H9 (cell line): ENCODE results near the gene SPECC1L. TPM values are rescaled to one million over a fixed set of nuclear protein-coding genes. Genes with fewer than 3 reads are reported as not detected.

ENCODE experiments used
- DNase-seq: peaks from one replicate; pipeline ENCODE4 v3.0.0-alpha.2; 2017
- H2AFZ ChIP-seq: one replicate; pipeline ENCODE4 v1.6.1; 2013; ENCODE audit warnings: mild to moderate bottlenecking, low read length, control low read depth, moderate library complexity
- H2AK5ac ChIP-seq: 2 replicates; pipeline ENCODE4 v1.6.1; 2013; ENCODE audit warnings: low read length, control low read depth, mixed read lengths; ENCODE audit not compliant: insufficient read length
- H2BK120ac ChIP-seq: one replicate; pipeline ENCODE4 v1.6.1; 2013; ENCODE audit warnings: low read depth, mild to moderate bottlenecking, low read length, control low read depth, inconsistent platforms; ENCODE audit not compliant: poor library complexity, severe bottlenecking
- H2BK12ac ChIP-seq: 2 replicates; pipeline ENCODE4 v1.6.1; 2013; ENCODE audit warnings: low read length, control low read depth, mixed read lengths, low read depth; ENCODE audit not compliant: insufficient read length
- H2BK15ac ChIP-seq: 2 replicates; pipeline ENCODE4 v1.6.1; 2013; ENCODE audit warnings: low read depth, low read length, control low read depth
- H2BK20ac ChIP-seq: one replicate; pipeline ENCODE4 v1.6.1; 2013; ENCODE audit warnings: low read depth, mild to moderate bottlenecking, low read length, control low read depth, inconsistent platforms; ENCODE audit not compliant: poor library complexity, severe bottlenecking
- H2BK5ac ChIP-seq: 2 replicates; pipeline ENCODE4 v1.6.1; 2013; ENCODE audit warnings: low read length, control low read depth, mixed read lengths; ENCODE audit not compliant: insufficient read length
- H3K14ac ChIP-seq: 2 replicates; pipeline ENCODE4 v1.6.1; 2013; ENCODE audit warnings: low read length, control low read depth; ENCODE audit not compliant: insufficient read depth
- H3K18ac ChIP-seq: 2 replicates; pipeline ENCODE4 v1.6.1; 2013; ENCODE audit warnings: low read depth, mild to moderate bottlenecking, mixed read lengths, low read length, control low read depth; ENCODE audit not compliant: insufficient read length
- H3K23ac ChIP-seq: 2 replicates; pipeline ENCODE4 v1.6.1; 2013; ENCODE audit warnings: low read length, control low read depth, mixed read lengths, low read depth; ENCODE audit not compliant: insufficient read length
- H3K23me2 ChIP-seq: 2 replicates; pipeline ENCODE4 v1.6.1; 2013; ENCODE audit warnings: low read depth, mild to moderate bottlenecking, mixed read lengths, low read length, control low read depth; ENCODE audit not compliant: insufficient read length, poor library complexity, severe bottlenecking
- H3K27ac ChIP-seq: 2 replicates; pipeline ENCODE4 v1.5.1; 2013; ENCODE audit warnings: low read length, control low read depth, mixed read lengths, low read depth; ENCODE audit not compliant: insufficient read length
- H3K27me3 ChIP-seq: 2 replicates; pipeline ENCODE4 v1.6.1; 2013; ENCODE audit warnings: low read length, control low read depth, inconsistent platforms; ENCODE audit not compliant: insufficient read depth
- H3K4ac ChIP-seq: 2 replicates; pipeline ENCODE4 v1.6.1; 2013; ENCODE audit warnings: low read depth, mild to moderate bottlenecking, control low read depth, inconsistent platforms, low read length, moderate library complexity
- H3K4me1 ChIP-seq: 2 replicates; pipeline ENCODE4 v1.6.1; 2013; ENCODE audit warnings: low read length, control low read depth, inconsistent platforms; ENCODE audit not compliant: insufficient read depth
- H3K4me2 ChIP-seq: 2 replicates; pipeline ENCODE4 v1.6.1; 2013; ENCODE audit warnings: low read length, control low read depth, mixed read lengths; ENCODE audit not compliant: insufficient read length, insufficient read depth
- H3K56ac ChIP-seq: 2 replicates; pipeline ENCODE4 v1.6.1; 2013; ENCODE audit warnings: low read depth, mild to moderate bottlenecking, mixed read lengths, low read length, control low read depth; ENCODE audit not compliant: insufficient read length
- H3K79me1 ChIP-seq: 2 replicates; pipeline ENCODE4 v1.6.1; 2013; ENCODE audit warnings: low read depth, mild to moderate bottlenecking, moderate library complexity, low read length, control low read depth, inconsistent platforms; ENCODE audit not compliant: insufficient read depth, poor library complexity, severe bottlenecking
- H3K79me2 ChIP-seq: 2 replicates; pipeline ENCODE4 v1.6.1; 2013; ENCODE audit warnings: low read length, control low read depth, inconsistent platforms; ENCODE audit not compliant: insufficient read depth
- H3K9ac ChIP-seq: 2 replicates; pipeline ENCODE4 v1.6.1; 2013; ENCODE audit warnings: low read length, control low read depth, mixed read lengths; ENCODE audit not compliant: insufficient read length; ENCODE audit errors: extremely low read depth
- H3K9me3 ChIP-seq: one replicate; pipeline ENCODE4 v1.6.1; 2013; ENCODE audit warnings: low read depth, low read length, inconsistent platforms; ENCODE audit not compliant: control insufficient read depth
- H3T11ph ChIP-seq: one replicate; pipeline ENCODE4 v1.6.1; 2013; ENCODE audit warnings: mild to moderate bottlenecking, low read length, control low read depth, inconsistent platforms
- H4K20me1 ChIP-seq: one replicate; pipeline ENCODE4 v1.6.1; 2013; ENCODE audit not compliant: control insufficient read depth, insufficient read length, insufficient read depth
- H4K5ac ChIP-seq: 2 replicates; pipeline ENCODE4 v1.6.1; 2013; ENCODE audit warnings: low read depth, mild to moderate bottlenecking, mixed read lengths, low read length, control low read depth; ENCODE audit not compliant: insufficient read length
- H4K8ac ChIP-seq: replicated peaks from 2 replicates; pipeline ENCODE4 v1.6.1; 2013; ENCODE audit warnings: low read length, control low read depth, mixed read lengths, low read depth; ENCODE audit not compliant: insufficient read length
- H4K91ac ChIP-seq: 2 replicates; pipeline ENCODE4 v1.6.1; 2013; ENCODE audit warnings: low read depth, mild to moderate bottlenecking, moderate library complexity, mixed read lengths, low read length, control low read depth; ENCODE audit not compliant: insufficient read length
- H3K27ac Mint-ChIP-seq, 3 experiments: 2 replicates in 2 of 3; 3 replicates in 1 of 3; pipeline ENCODE4 v1.8.0; 2020 to 2021; ENCODE audit warnings: mixed read lengths in 3 of 3, mild to moderate bottlenecking in 1 of 3, moderate library complexity in 1 of 3
- H3K27me3 Mint-ChIP-seq: 2 replicates; pipeline ENCODE4 v1.8.0; 2021; ENCODE audit warnings: low read depth, mild to moderate bottlenecking, moderate library complexity, mixed read lengths
- H3K36me3 Mint-ChIP-seq, 3 experiments: 2 replicates in 2 of 3; 3 replicates in 1 of 3; pipeline ENCODE4 v1.8.0; 2020 to 2021; ENCODE audit warnings: low read depth in 3 of 3, mixed read lengths in 3 of 3; ENCODE audit not compliant: insufficient read depth in 1 of 3
- H3K4me1 Mint-ChIP-seq, 2 experiments: 2 replicates each; pipeline ENCODE4 v1.8.0; 2020; ENCODE audit warnings: mixed read lengths in 2 of 2
- H3K4me3 Mint-ChIP-seq, 2 experiments: 2 replicates in 1 of 2; 3 replicates in 1 of 2; pipeline ENCODE4 v1.8.0; 2020 to 2021; ENCODE audit warnings: mild to moderate bottlenecking in 2 of 2, mixed read lengths in 2 of 2, moderate library complexity in 1 of 2
- H3K9me3 Mint-ChIP-seq, 2 experiments: 2 replicates in 1 of 2; 3 replicates in 1 of 2; pipeline ENCODE4 v1.8.0; 2020; ENCODE audit warnings: mild to moderate bottlenecking in 2 of 2, mixed read lengths in 2 of 2, moderate library complexity in 1 of 2
- WGBS: extraction: QIAGEN DNeasy Blood & Tissue Kit; methylation state at CpG from one replicate; pipeline ENCODE4 v1.1.7; 2013; ENCODE audit warnings: missing lambda C conversion rate, low lambda C conversion rate, mixed read lengths; ENCODE audit not compliant: insufficient read length; ENCODE audit errors: extremely low coverage; 5-methylcytosine and 5-hydroxymethylcytosine counted together
- total RNA-seq: library from RNA; stranded (reverse); gene quantifications from 2 replicates; pipeline ENCODE4 v1.2.1, GENCODE V29; 2021
- TF ChIP-seq, protein P1 (sequence below): fragments of 200-600 bp; sonication (generic); conservative IDR thresholded peaks from 3 replicates; pipeline ENCODE4 v1.8.0; 2021; ENCODE audit warnings: antibody characterized with exemption, mild to moderate bottlenecking

SPECC1L gene
- total RNA-seq, 1 experiment from 2014 or later: 57.1 TPM

- Histone ChIP-seq H3K23me2 (no peaks in the 10 kb centered on the region), H3K56ac (no peak overlapping the region), H3K79me2 (no peaks in the 10 kb centered on the region; the same call in 1 of the 2 replicates), H4K8ac (no peak overlapping the region), H3K9ac (no peak overlapping the region), H3K4me2 (no peak overlapping the region), H3T11ph (no peak overlapping the region), H2BK5ac (no peak overlapping the region), H4K91ac (no peak overlapping the region), H3K4me1 (no peaks in the 10 kb centered on the region; the same call in 1 of the 2 replicates), H3K27me3 (no peaks in the 10 kb centered on the region), H2BK15ac (no peak overlapping the region), H3K18ac (no peak overlapping the region), H4K5ac (no peak overlapping the region), H2AK5ac (no peak overlapping the region), H3K4ac (no peak overlapping the region), H3K27ac (no peak overlapping the region), H2BK20ac (no peak overlapping the region), H2AFZ (no peak overlapping the region), H3K23ac (no peak overlapping the region), H3K79me1 (peaks cover 5% of the 10 kb centered on the region), H3K14ac (no peak overlapping the region), H2BK120ac (no peak overlapping the region), H4K20me1 (no peaks in the 10 kb centered on the region), H3K9me3 (no peaks in the 10 kb centered on the region), H2BK12ac (no peak overlapping the region)
- no CpG with 5 or more reads among the region's 1 CpG for WGBS
- Mint-ChIP-seq H3K4me1 (no peaks in the 10 kb centered on the region), H3K27me3 (no peaks in the 10 kb centered on the region), H3K36me3 (peaks cover 38 to 44% (median 43%) of the 10 kb centered on the region in 3 experiments), H3K27ac (peak overlapping the region in 1 of 3 experiments; percentile 57; a peak in 2 of 7 replicates), H3K4me3 (no peak overlapping the region), H3K9me3 (peaks cover 6 to 7% of the 10 kb centered on the region in 2 experiments; a peak in 3 of 5 replicates)
- no peak for DNase-seq
- TF ChIP-seq, protein P1, sequence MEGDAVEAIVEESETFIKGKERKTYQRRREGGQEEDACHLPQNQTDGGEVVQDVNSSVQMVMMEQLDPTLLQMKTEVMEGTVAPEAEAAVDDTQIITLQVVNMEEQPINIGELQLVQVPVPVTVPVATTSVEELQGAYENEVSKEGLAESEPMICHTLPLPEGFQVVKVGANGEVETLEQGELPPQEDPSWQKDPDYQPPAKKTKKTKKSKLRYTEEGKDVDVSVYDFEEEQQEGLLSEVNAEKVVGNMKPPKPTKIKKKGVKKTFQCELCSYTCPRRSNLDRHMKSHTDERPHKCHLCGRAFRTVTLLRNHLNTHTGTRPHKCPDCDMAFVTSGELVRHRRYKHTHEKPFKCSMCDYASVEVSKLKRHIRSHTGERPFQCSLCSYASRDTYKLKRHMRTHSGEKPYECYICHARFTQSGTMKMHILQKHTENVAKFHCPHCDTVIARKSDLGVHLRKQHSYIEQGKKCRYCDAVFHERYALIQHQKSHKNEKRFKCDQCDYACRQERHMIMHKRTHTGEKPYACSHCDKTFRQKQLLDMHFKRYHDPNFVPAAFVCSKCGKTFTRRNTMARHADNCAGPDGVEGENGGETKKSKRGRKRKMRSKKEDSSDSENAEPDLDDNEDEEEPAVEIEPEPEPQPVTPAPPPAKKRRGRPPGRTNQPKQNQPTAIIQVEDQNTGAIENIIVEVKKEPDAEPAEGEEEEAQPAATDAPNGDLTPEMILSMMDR: no peak
Observed at GRCh38 chr22:24302591-24302990, 32.0 kb downstream of the SPECC1L start.
